ENCODE measurements around the gene RAPGEF6. TPM values are rescaled to one million over a fixed set of nuclear protein-coding genes. Genes with fewer than 3 reads are reported as not detected.
"Not testable (repeated sequence)": the region's sequence is repeated elsewhere in the genome, so short reads cannot be mapped to it uniquely, and the experiment has no call there.

Gene RAPGEF6
- total RNA-seq, 2 donors from 2014 or later, result 50.6 to 57.6 TPM

- H3K36me3 Mint-ChIP-seq (ENCODE audit: low read depth), result peaks cover 89% of the 10 kb centered on the region
- H3K4me3 Mint-ChIP-seq, result no peak overlapping the region
- ATAC-seq (replicated peaks), result no peak
- peaks cover 8% of the 10 kb centered on the region for H3K4me1 Mint-ChIP-seq
- no peaks in the 10 kb centered on the region for H3K9me3 Mint-ChIP-seq
- H3K27me3 Mint-ChIP-seq, result no peaks in the 10 kb centered on the region
- H3K27ac Mint-ChIP-seq, result no peak overlapping the region
These were observed 129.7 kb downstream of the RAPGEF6 start for GRCh38 chr5:131505237-131505908.

DNA sequence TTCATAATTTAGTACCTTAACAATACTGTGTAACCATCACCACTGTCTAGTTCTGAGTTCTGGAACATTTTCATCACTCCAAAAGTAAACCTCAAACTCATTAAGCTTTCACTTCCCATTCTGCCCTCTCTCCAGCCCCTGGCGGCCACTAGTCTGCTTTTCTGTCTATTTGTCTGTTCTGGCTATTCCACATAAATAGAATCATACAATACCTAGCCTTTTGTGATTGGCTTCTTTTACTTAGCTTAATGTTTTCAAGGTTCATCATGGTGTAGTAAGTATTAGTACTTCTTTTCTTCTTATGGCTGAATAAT lies 138.7 kb downstream of the RAPGEF6 start:
- peak; percentile 66 for ATAC-seq (replicated peaks)

DNA sequence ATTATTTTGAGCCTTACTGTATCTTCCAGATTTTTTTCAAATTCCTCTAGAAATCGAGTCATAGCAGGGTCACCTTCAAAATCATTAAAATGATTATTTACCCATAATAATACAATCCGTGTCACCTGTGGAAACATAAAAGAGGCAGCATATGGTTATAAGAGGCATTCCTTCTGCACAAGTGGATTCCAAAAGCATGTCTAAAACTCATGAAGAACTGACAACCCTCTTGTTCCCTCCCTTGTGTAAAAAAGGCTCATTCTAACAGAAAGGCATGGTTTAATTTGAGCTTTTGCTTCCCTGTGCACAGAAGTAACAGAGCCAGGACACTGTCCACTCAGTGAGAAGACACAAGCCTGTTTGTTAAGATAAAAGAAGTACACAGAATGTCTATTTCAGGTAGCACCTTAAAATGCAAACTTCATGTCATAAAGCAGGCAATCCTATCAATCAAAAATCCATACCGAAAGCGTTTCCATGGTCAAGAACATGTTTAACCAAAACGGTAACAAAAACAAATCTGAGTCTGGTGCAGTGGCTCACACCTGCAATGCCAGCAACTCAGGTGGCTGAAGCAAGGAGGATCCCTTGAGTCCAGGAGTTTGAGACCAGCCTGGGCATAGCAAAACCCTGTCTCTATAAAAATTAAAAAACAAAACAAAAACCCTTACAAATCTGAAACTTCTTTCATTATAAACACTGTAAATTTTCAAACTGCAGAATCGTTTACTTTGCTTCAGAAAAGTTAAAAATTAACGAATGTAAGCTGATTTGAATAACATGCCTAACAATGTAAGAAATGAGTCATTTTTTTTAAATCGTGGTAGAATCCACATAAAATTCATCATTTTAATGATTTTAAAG lies 139.3 kb downstream of the RAPGEF6 start:
- H3K27ac Mint-ChIP-seq, result peak overlapping the region; percentile 26
- H3K27me3 Mint-ChIP-seq, result no peaks in the 10 kb centered on the region
- H3K4me1 Mint-ChIP-seq, result peaks cover 21% of the 10 kb centered on the region
- no peak overlapping the region for H3K4me3 Mint-ChIP-seq
- peaks cover 93% of the 10 kb centered on the region for H3K36me3 Mint-ChIP-seq (ENCODE audit: low read depth)
- H3K9me3 Mint-ChIP-seq, result no peaks in the 10 kb centered on the region
- ATAC-seq (replicated peaks), result no peak

More for the DNA sequence above, 138.7 kb downstream of the RAPGEF6 start:
- Mint-ChIP-seq H3K4me1 (peaks cover 21% of the 10 kb centered on the region), H3K27ac (peak overlapping the region; percentile 26), H3K4me3 (no peak overlapping the region), H3K27me3 (no peaks in the 10 kb centered on the region), H3K36me3 (ENCODE audit: low read depth) (peaks cover 93% of the 10 kb centered on the region), H3K9me3 (no peaks in the 10 kb centered on the region)

DNA sequence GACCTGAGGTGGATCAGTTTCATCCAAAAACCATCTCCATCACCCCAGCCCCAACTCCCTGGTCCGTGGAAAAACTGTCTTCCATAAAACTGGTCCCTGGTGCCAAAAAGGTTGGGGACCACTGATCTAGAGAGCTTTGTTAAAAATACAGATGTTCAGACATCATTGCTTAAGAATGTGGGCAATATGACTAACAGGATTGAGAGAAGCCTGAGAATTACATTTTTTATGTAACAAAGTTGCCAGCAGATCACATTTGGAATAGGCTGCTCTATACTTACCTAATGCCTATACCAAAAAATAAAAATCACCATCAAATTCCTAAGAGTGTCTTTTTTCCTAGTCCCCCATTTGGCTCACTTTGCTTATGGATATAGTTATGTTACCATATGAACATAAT lies 143.3 kb downstream of the RAPGEF6 start:
- H3K4me3 Mint-ChIP-seq, result no peak overlapping the region
- peaks cover 91% of the 10 kb centered on the region for H3K36me3 Mint-ChIP-seq (ENCODE audit: low read depth)
- H3K27ac Mint-ChIP-seq, result no peak overlapping the region
- H3K27me3 Mint-ChIP-seq, result no peaks in the 10 kb centered on the region
- ATAC-seq (replicated peaks), result no peak
- no peaks in the 10 kb centered on the region for H3K9me3 Mint-ChIP-seq
- peaks cover 26% of the 10 kb centered on the region for H3K4me1 Mint-ChIP-seq

DNA sequence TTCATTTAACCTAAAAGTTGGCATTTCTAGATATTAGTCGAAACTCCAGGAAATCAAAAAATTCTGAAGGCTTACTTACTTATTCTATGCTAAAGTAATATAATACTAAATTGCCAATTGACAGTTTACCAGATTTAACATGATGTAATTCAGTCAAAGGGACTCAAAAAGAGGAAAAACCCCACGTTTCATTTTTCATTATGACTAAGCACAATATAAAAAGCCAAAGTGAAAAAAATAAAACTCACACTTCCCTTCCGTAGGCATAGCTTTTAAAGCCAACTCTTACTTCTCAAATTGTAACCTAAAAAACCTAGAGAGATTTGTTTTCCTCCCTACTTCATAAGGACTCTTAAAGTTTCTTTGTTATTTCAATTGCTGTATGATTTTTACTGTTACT lies 146.6 kb downstream of the RAPGEF6 start:
- Mint-ChIP-seq H3K36me3 (ENCODE audit: low read depth) (peaks cover 86% of the 10 kb centered on the region), H3K27me3 (no peaks in the 10 kb centered on the region), H3K4me3 (peak overlapping the region; percentile 44)

GRCh38 chr5:131487371-131487770 lies 147.7 kb downstream of the RAPGEF6 start:
- H3K4me3 Mint-ChIP-seq, H3K27ac Mint-ChIP-seq: not testable (repeated sequence)

More for the DNA sequence above, 146.6 kb downstream of the RAPGEF6 start:
- Mint-ChIP-seq H3K4me1 (peaks cover 14% of the 10 kb centered on the region), H3K9me3 (no peaks in the 10 kb centered on the region), H3K27ac (peak overlapping the region; percentile 65)
- peak; percentile 74 for ATAC-seq (replicated peaks)

GRCh38 chr5:131482617-131483016 lies 152.4 kb downstream of the RAPGEF6 start:
- Mint-ChIP-seq H3K36me3 (ENCODE audit: low read depth) (peaks cover 95% of the 10 kb centered on the region), H3K27me3 (no peaks in the 10 kb centered on the region), H3K9me3 (no peaks in the 10 kb centered on the region), H3K27ac (peak overlapping the region; percentile 93), H3K4me3 (peak overlapping the region; percentile 76), H3K4me1 (peaks cover 9% of the 10 kb centered on the region)
- ATAC-seq (replicated peaks), result peak; percentile 92

More at GRCh38 chr5:131487371-131487770, 147.7 kb downstream of the RAPGEF6 start:
- ATAC-seq (replicated peaks); H3K9me3 Mint-ChIP-seq; H3K27me3 Mint-ChIP-seq: not testable (repeated sequence)
- H3K36me3 Mint-ChIP-seq (ENCODE audit: low read depth), result peaks cover 88% of the 10 kb centered on the region
- H3K4me1 Mint-ChIP-seq, result peaks cover 17% of the 10 kb centered on the region

GRCh38 chr5:131481569-131481968 lies 153.5 kb downstream of the RAPGEF6 start:
- Mint-ChIP-seq H3K36me3 (ENCODE audit: low read depth) (peaks cover 95% of the 10 kb centered on the region), H3K4me3 (no peak overlapping the region), H3K27me3 (no peaks in the 10 kb centered on the region), H3K9me3 (no peaks in the 10 kb centered on the region), H3K27ac (no peak overlapping the region), H3K4me1 (peaks cover 9% of the 10 kb centered on the region)
- no peak for ATAC-seq (replicated peaks)

- H3K27me3 Mint-ChIP-seq, result no peaks in the 10 kb centered on the region
- H3K36me3 Mint-ChIP-seq (ENCODE audit: low read depth), result peaks cover 92% of the 10 kb centered on the region
- peak overlapping the region; percentile 23 for H3K27ac Mint-ChIP-seq
- peaks cover 5% of the 10 kb centered on the region for H3K4me1 Mint-ChIP-seq
- no peak for ATAC-seq (replicated peaks)
- no peak overlapping the region for H3K4me3 Mint-ChIP-seq
- H3K9me3 Mint-ChIP-seq, result no peaks in the 10 kb centered on the region
These were observed 159.5 kb downstream of the RAPGEF6 start for GRCh38 chr5:131475541-131475941.

GRCh38 chr5:131473731-131474130 lies 161.3 kb downstream of the RAPGEF6 start:
- no peak for ATAC-seq (replicated peaks)
- H3K36me3 Mint-ChIP-seq (ENCODE audit: low read depth), result peaks cover 83% of the 10 kb centered on the region
- H3K9me3 Mint-ChIP-seq, result no peaks in the 10 kb centered on the region
- H3K4me1 Mint-ChIP-seq, result peaks cover 10% of the 10 kb centered on the region
- H3K27ac Mint-ChIP-seq, result peak overlapping the region; percentile 47
- H3K27me3 Mint-ChIP-seq, result no peaks in the 10 kb centered on the region
- H3K4me3 Mint-ChIP-seq, result no peak overlapping the region

GRCh38 chr5:131466171-131466766 lies 168.8 kb downstream of the RAPGEF6 start:
- peak overlapping the region; percentile 1 for H3K4me3 Mint-ChIP-seq
- H3K9me3 Mint-ChIP-seq, result no peaks in the 10 kb centered on the region
- H3K27me3 Mint-ChIP-seq, result no peaks in the 10 kb centered on the region
- peaks cover 89% of the 10 kb centered on the region for H3K36me3 Mint-ChIP-seq (ENCODE audit: low read depth)
- ATAC-seq (replicated peaks), result peak; percentile 93
- peak overlapping the region; percentile 3 for H3K27ac Mint-ChIP-seq
- H3K4me1 Mint-ChIP-seq, result peaks cover 29% of the 10 kb centered on the region

DNA sequence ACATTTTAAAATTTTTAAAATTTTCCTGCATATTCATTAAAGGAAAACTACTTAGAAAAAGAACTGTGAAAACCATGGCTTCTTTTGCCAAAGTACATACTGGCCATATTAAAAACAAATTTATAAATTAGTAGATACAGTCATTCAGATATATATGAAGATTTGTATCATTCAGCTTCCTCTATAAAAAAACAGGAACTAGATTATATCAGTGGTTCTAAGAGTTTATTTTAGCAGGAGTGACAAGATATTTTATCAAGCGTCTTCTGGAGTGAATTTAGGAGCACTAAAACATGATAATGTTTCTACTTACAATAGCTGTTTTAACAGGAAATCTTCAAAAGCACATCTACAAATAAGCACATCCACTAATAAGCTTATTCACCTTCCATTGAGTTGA lies 171.4 kb downstream of the RAPGEF6 start:
- peaks cover 29% of the 10 kb centered on the region for H3K4me1 Mint-ChIP-seq
- H3K27me3 Mint-ChIP-seq, result no peaks in the 10 kb centered on the region
- H3K4me3 Mint-ChIP-seq, result no peak overlapping the region
- no peak overlapping the region for H3K27ac Mint-ChIP-seq
- ATAC-seq (replicated peaks), result no peak
- peaks cover 97% of the 10 kb centered on the region for H3K36me3 Mint-ChIP-seq (ENCODE audit: low read depth)
- no peaks in the 10 kb centered on the region for H3K9me3 Mint-ChIP-seq

- Mint-ChIP-seq H3K36me3 (ENCODE audit: low read depth) (peaks cover 98% of the 10 kb centered on the region), H3K27me3 (no peaks in the 10 kb centered on the region), H3K27ac (peak overlapping the region; percentile 52), H3K4me3 (no peak overlapping the region), H3K4me1 (peaks cover 29% of the 10 kb centered on the region), H3K9me3 (no peaks in the 10 kb centered on the region)
- no peak for ATAC-seq (replicated peaks)
These were observed 172.6 kb downstream of the RAPGEF6 start for GRCh38 chr5:131462454-131462853.

GRCh38 chr5:131461742-131462141 lies 173.3 kb downstream of the RAPGEF6 start:
- H3K4me3 Mint-ChIP-seq, result no peak overlapping the region

More at GRCh38 chr5:131461742-131462141, 173.3 kb downstream of the RAPGEF6 start:
- Mint-ChIP-seq H3K27me3 (no peaks in the 10 kb centered on the region), H3K9me3 (no peaks in the 10 kb centered on the region), H3K27ac (no peak overlapping the region), H3K4me1 (peaks cover 23% of the 10 kb centered on the region), H3K36me3 (ENCODE audit: low read depth) (peaks cover 98% of the 10 kb centered on the region)
- no peak for ATAC-seq (replicated peaks)
